Measurements from ENCODE around the gene MARCHF10.
"Not testable (repeated sequence)": the region's sequence is repeated elsewhere in the genome, so short reads cannot be mapped to it uniquely, and the experiment has no call there.

Gene MARCHF10

DNA sequence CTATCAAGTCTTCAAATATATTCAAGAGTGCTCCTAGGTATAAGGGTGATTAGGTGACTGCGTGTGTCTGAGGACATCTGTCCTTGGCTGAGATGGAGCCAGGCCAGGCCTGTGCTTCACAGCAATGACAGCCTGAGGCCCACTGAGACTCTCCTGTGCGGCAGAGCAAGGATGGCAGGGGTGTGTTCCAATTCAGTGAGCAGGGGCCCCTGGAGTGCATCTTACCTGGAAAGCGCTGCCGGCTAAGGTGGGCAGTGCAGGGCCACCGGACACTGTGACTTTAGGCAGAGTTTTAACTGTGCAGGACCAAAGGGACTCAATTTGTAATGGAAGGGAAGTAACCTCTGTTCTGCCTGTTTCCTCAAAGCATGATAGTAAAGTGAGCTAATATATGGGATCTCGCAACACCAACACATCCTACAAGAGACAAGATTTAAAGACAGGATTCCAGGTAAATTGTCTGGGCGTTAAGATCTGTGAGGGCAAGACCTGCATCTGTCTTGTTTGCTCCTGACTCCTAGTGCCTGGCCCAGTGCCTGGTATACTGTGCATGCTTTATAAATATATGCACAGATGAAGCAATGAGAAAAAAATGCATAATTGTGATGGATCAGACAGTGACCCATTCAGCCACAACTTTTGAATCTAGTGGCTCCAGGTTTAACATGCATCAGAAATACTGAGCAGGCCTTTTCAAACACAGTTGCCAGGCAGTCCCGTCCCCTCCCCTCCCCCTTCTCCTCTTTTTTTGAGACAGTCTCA lies 93.9 kb downstream of the MARCHF10 start:
- no peak for DNase-seq

DNA sequence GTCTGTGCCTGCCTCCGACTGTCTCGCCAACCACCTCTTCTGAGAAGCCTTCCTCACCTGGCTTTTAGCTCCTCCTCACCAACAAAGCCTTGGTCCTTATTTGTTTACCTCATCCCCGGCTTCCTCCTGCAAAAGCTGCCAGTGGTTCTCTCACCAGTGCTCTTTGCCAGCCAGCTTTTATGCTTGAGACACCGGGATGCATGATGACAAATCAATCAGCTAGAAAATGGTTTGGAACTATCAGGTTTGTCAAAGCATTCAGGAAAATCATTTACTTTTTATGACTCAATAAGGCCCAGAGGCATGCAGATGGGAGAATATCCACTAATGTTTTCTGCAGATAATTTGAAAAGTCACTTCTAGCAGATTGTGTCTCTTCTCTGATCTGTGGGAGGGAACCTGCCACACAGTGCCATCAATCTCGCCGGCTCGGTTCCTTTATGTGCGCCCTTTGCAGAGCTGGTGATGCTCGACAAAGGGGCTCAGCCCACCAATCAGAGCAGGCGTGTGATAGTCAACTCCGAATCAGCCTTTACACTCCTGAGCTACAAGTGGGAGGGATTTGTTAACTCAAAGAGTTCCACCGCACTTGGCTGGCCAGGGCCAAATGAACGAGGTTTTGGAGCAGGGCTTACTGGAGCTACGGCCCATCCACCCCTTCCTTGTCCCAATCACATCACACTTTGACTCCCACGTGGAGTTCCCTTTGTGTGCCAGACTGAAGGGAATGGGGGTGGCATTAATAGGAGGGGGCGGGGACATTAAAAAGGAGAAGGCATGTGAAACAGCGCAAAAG lies 94.8 kb downstream of the MARCHF10 start:
- no peak for DNase-seq

GRCh38 chr17:62712171-62712581 lies 95.9 kb downstream of the MARCHF10 start:
- no peak for DNase-seq

DNA sequence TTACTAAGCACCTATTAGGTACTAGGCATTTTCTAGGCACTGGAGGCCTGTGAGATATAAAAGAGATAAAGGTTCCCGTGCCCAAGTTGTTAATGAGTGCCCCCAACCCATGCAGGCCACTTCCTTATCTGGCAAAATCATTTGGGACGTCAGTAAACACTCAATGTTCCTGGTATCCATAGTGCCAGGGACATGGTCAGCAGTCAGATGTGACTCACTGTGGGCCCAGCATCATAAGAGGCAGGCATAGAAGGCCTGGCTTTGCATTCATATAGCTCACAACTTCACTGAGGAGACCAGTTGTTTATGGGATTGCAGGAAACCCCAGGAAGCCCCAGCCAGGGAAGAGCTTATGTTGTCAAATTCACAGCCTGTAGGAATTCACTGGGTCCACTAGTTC lies 99.5 kb downstream of the MARCHF10 start:
- no peak for DNase-seq

- DNase-seq, result no peak
Observed at GRCh38 chr17:62707425-62707739, 100.7 kb downstream of the MARCHF10 start.

- no peak for DNase-seq
Observed at GRCh38 chr17:62706598-62707424, 101.3 kb downstream of the MARCHF10 start.

- DNase-seq, result no peak
Observed at GRCh38 chr17:62705778-62706597, 102.1 kb downstream of the MARCHF10 start.

- no peak for DNase-seq
Observed at GRCh38 chr17:62705156-62705777, 102.8 kb downstream of the MARCHF10 start.

DNA sequence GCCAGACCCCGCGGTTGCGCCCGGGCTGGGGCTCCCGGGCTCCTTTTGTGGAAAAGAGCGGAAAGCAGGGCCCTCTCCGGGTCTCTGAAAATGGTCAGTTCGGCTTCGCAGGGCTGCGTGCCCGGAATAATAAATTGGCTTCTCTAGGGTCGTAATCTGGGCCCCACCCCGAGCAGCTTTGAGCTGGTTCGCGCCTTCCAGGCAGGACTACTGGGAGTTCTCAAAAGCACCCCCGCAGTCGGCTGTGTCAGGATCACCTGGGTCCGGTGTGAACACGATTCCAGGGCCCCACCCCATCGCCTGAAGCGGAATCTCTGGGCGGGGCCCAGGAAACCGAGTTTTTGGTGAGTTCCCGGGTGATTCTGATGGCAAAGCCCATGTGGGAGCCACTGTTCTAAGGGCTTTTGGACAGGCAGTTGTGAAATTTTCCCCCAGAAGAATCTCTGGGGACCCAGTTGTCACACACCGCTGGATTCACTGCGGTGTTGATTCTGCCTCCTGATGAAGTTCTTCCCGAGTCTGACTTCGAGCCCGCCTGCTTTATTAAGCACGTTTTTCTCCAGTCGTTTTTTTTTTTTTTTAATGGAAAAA lies 103.6 kb downstream of the MARCHF10 start:
- no peak for DNase-seq

GRCh38 chr17:62703776-62704380 lies 104.2 kb downstream of the MARCHF10 start:
- DNase-seq, result no peak

DNA sequence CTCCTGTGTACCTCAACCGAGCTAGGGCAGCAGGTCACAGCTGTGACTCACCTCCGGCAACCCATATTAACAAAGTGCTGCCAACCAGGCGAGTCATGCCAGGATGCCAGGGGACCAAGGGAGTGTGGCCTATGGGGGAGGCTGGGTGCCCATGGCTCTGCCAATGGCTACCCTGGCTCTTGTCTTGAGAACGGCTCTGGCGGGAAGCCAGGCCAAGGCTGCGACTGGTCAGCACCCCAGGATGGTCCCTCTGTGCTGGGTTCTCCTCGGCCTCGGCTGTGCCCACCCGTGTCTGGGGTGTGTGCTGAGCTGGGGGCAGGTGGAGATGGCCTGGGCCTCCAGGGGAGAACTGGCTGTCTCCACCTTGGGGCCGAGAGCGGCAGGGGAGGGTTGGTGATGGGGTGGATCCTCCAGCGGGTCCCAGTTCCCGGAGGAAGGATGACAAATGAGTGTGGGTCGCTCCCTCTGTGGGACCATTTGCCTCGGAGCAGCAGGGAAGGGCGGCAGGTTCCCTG lies 104.8 kb downstream of the MARCHF10 start:
- no peak for DNase-seq

- DNase-seq, result no peak
Observed at GRCh38 chr17:62702746-62703260, 105.3 kb downstream of the MARCHF10 start.

DNA sequence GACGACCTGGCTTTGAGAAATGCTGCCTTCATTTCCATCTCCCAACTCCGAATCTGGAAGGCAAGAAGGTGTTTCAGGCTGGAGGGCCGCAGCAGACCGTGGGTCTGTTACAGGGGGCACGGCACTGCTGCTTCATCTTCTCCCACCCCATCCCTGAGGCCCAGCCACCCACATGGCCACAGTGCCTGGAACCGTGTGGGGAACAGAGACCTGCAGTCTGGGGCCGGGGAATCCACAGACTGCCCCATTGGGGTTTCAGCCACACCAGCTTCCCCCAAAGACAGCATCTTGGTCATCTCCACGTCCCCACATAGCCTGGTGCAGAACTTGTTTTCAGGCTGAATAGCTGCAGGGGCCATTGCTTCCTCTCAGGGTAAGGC lies 106.4 kb downstream of the MARCHF10 start:
- DNase-seq, result no peak

DNA sequence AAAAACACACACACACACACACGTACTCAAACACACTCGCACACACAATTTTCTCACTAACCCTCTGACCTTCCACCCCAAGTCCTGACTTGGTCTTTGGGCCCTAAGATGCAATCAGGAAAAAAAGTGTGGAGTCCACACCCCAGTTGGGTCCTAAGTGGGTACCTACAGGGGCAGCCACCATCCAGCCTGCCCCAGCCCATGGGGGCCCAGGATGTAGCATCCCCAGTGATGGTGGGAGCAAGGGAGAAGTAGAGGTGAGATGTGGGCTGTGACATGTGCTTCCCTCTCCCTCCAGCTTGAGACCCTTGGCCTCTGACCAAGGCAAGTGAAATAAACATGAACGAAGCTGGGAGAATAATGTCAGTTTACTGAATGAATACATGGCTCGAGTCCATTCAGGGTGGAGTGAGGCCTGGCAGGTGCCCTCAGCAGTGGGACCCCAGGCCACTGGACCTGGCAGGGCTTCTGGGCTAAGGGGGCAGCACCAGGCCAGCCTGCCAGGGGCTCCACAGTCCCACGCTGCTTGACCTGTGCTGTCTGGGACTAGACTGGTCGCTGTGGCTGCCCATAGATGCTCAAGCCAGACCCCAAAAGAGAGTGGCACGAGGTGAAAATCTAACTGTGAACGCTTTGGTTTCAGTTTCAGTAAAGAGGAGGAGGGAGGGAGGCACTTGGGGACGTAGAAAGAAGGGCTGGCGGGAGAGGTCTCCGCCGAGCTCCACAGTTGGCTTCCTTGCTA lies 107.0 kb downstream of the MARCHF10 start:
- DNase-seq, result no peak

GRCh38 chr17:62698459-62698858 lies 109.7 kb downstream of the MARCHF10 start:
- DNase-seq, result not testable (repeated sequence)

DNA sequence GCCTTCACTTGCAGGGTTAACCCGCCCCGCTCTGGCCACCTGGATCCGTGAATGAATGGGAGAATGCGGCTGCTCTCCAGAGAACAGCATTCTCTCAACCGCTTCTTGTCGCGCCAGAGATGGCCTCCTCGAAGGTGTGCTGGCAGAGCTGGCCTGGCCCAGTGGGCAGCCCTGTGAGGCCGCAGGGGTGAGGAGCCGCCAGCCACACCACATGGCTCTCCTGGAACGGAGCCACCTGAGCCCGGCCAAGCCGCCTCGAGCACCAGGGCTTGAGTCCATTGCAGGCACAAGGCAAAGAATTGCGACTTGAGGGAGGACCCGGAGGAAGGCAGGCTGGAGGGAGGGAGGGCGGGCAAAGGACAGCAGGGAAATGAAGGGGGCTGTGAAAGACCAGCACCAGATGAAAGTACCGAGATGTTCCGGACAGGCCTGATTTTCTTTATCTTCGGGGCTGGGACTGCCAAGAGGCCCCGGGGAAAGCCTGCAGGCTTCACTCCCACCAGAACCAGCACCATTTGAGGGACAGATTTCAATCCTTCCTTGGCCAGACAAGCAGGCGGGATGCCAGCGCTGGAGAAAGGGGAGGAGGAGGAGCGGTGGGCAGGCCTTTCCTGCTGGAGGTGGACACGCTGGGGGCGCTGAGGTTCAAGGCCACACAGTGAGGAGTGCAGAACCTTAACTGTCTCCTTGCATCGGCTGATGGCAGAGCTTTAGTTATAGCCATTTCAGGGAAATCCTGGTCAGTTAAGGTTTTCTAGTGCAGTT lies 111.2 kb downstream of the MARCHF10 start:
- DNase-seq, result no peak

DNA sequence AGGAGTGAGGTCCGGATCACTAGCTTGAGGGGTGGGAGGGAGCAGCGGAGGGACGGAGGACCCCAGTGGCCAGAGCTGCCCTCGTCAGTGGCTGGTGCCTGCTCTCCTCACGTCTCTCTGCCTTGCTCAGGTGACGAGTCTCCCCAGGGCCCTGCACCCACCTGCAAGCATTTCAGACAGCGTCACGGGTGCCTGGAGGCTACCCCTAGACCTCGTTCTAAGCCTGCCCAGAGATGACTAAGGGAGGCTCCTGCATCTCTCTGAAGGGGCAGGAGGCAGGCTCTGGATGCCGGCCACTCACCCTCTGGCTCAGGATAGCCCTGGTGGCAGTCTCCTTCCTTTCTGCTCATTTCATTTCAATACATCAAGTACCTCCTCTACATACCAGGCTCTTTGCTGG lies 111.9 kb downstream of the MARCHF10 start:
- DNase-seq, result no peak

DNA sequence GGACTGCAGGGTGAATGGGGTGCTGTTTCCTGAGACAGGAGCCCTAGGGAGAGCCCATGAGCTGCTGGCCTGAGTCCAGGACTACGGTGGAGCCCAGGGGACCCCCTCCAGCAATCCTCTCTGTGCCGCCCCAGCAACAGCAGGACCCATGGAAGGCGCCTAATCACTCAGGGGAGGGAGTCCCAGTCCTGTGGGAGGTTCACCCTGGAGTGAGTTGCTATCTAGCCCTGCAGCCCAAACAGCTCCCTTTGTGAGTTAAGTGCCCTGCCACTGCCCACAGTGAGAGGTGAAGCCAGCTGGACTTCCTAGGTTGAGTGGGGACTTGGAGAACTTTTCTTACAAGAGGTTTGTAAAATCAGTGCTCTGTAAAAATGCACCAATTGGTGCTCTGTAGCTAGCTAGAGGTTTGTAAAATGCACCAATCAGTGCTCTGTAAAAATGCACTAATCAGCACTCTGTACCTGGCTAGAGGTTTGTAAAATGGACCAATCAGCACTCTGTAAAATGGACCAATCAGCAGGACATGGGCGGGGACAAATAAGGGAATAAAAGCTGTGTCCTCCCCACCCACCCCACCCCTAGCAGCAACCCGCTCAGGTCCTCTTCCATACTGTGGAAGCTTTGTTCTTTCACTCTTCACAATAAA lies 112.9 kb downstream of the MARCHF10 start:
- DNase-seq, result not testable (repeated sequence)

All from DMS153 (cell line).